ENCODE data around the gene TSHZ2. TPM values are rescaled to one million over a fixed set of nuclear protein-coding genes. Genes with fewer than 3 reads are reported as not detected.
"Not testable (repeated sequence)": the region's sequence is repeated elsewhere in the genome, so short reads cannot be mapped to it uniquely, and the experiment has no call there.

TSHZ2 gene
- total RNA-seq, 1 donor = 3.6 TPM

- no peaks in the 10 kb centered on the region for H3K9me3 ChIP-seq (ENCODE audit: low read depth, low read length)
- H2AFZ ChIP-seq (ENCODE audit: low read length) = no peak overlapping the region
- H4K20me1 ChIP-seq (ENCODE audit: insufficient read depth, low read length) = no peaks in the 10 kb centered on the region
- H3K4me2 ChIP-seq (ENCODE audit: insufficient read depth, low read length) = no peak overlapping the region
- no peak for DNase-seq (ENCODE audit: insufficient read length, low spot score, missing footprints)
- H3K4me3 ChIP-seq (ENCODE audit: insufficient read depth, low read length) = no peak overlapping the region
- no peaks in the 10 kb centered on the region for H3K4me1 ChIP-seq (ENCODE audit: insufficient read depth, low read length)
- no peak overlapping the region for H3K27ac ChIP-seq (ENCODE audit: low read depth, low read length)
- H3K79me2 ChIP-seq (ENCODE audit: insufficient read depth, low read length) = no peaks in the 10 kb centered on the region
- no peak for TF ChIP-seq CTCF (IDR thresholded peaks at IDR 0.05; ENCODE audit: extremely low read depth, low read depth, low read length)
- H3K36me3 ChIP-seq (ENCODE audit: insufficient read depth, low read length) = no peaks in the 10 kb centered on the region
- H3K27me3 ChIP-seq (ENCODE audit: insufficient read depth, low read length) = no peaks in the 10 kb centered on the region
Measured at GRCh38 chr20:53023732-53024520, 51.8 kb downstream of the TSHZ2 start.

- H3K4me3 ChIP-seq (ENCODE audit: insufficient read depth, low read length); H3K79me2 ChIP-seq (ENCODE audit: insufficient read depth, low read length); H3K36me3 ChIP-seq (ENCODE audit: insufficient read depth, low read length); H3K9me3 ChIP-seq (ENCODE audit: low read depth, low read length); H3K27me3 ChIP-seq (ENCODE audit: insufficient read depth, low read length); H4K20me1 ChIP-seq (ENCODE audit: insufficient read depth, low read length); DNase-seq (ENCODE audit: insufficient read length, low spot score, missing footprints); H2AFZ ChIP-seq (ENCODE audit: low read length); H3K4me1 ChIP-seq (ENCODE audit: insufficient read depth, low read length); H3K4me2 ChIP-seq (ENCODE audit: insufficient read depth, low read length); H3K27ac ChIP-seq (ENCODE audit: low read depth, low read length): not testable (repeated sequence)
Measured at GRCh38 chr20:53024653-53025052, 52.5 kb downstream of the TSHZ2 start.

- H3K9me3 ChIP-seq (ENCODE audit: low read depth, low read length) = no peaks in the 10 kb centered on the region
- no peak for TF ChIP-seq CTCF (IDR thresholded peaks at IDR 0.05; ENCODE audit: extremely low read depth, low read depth, low read length)
- no peak overlapping the region for H3K27ac ChIP-seq (ENCODE audit: low read depth, low read length)
- no peak overlapping the region for H2AFZ ChIP-seq (ENCODE audit: low read length)
- no peak overlapping the region for H3K4me3 ChIP-seq (ENCODE audit: insufficient read depth, low read length)
- no peaks in the 10 kb centered on the region for H4K20me1 ChIP-seq (ENCODE audit: insufficient read depth, low read length)
- DNase-seq (ENCODE audit: insufficient read length, low spot score, missing footprints) = no peak
- H3K27me3 ChIP-seq (ENCODE audit: insufficient read depth, low read length) = no peaks in the 10 kb centered on the region
- H3K4me2 ChIP-seq (ENCODE audit: insufficient read depth, low read length) = no peak overlapping the region
- no peaks in the 10 kb centered on the region for H3K36me3 ChIP-seq (ENCODE audit: insufficient read depth, low read length)
- H3K79me2 ChIP-seq (ENCODE audit: insufficient read depth, low read length) = no peaks in the 10 kb centered on the region
- no peaks in the 10 kb centered on the region for H3K4me1 ChIP-seq (ENCODE audit: insufficient read depth, low read length)
Measured at GRCh38 chr20:53027089-53027488, 54.9 kb downstream of the TSHZ2 start.

GRCh38 chr20:53028337-53029007 lies 56.3 kb downstream of the TSHZ2 start:
- H3K27ac ChIP-seq (ENCODE audit: low read depth, low read length) = no peak overlapping the region
- no peak for TF ChIP-seq CTCF (IDR thresholded peaks at IDR 0.05; ENCODE audit: extremely low read depth, low read depth, low read length)
- H3K27me3 ChIP-seq (ENCODE audit: insufficient read depth, low read length) = no peaks in the 10 kb centered on the region
- no peak overlapping the region for H3K4me2 ChIP-seq (ENCODE audit: insufficient read depth, low read length)
- H3K4me1 ChIP-seq (ENCODE audit: insufficient read depth, low read length) = no peaks in the 10 kb centered on the region
- no peaks in the 10 kb centered on the region for H3K79me2 ChIP-seq (ENCODE audit: insufficient read depth, low read length)
- H4K20me1 ChIP-seq (ENCODE audit: insufficient read depth, low read length) = no peaks in the 10 kb centered on the region
- no peaks in the 10 kb centered on the region for H3K36me3 ChIP-seq (ENCODE audit: insufficient read depth, low read length)
- no peak overlapping the region for H2AFZ ChIP-seq (ENCODE audit: low read length)
- no peak overlapping the region for H3K4me3 ChIP-seq (ENCODE audit: insufficient read depth, low read length)
- no peak for DNase-seq (ENCODE audit: insufficient read length, low spot score, missing footprints)
- H3K9me3 ChIP-seq (ENCODE audit: low read depth, low read length) = no peaks in the 10 kb centered on the region
